Fibroblast of lung (primary cell): Measurements from ENCODE around the gene DAGLB. TPM values are rescaled to one million over a fixed set of nuclear protein-coding genes. Genes with fewer than 3 reads are reported as not detected.

Experiments
- DNase-seq, 2 donors: peaks; one replicate each; pipeline versions ENCODE4 v3.0.0 to v3.0.0-alpha.2; 2010; ENCODE audit warnings: low read depth in 2 of 2
- H2AFZ ChIP-seq: 2 replicates; pipeline ENCODE4 v1.5.1; 2012; ENCODE audit warnings: low read length, control low read depth, inconsistent platforms
- H3K27ac ChIP-seq: 2 replicates; pipeline ENCODE4 v1.5.1; 2011; ENCODE audit warnings: low read length, control low read depth; ENCODE audit not compliant: insufficient read depth
- H3K27me3 ChIP-seq: 2 replicates; pipeline ENCODE4 v1.5.1; 2011; ENCODE audit warnings: mild to moderate bottlenecking, low read length; ENCODE audit not compliant: control insufficient read depth, insufficient read depth
- H3K36me3 ChIP-seq: 2 replicates; pipeline ENCODE4 v1.5.1; 2011; ENCODE audit warnings: low read length; ENCODE audit not compliant: control insufficient read depth, insufficient read depth
- H3K4me1 ChIP-seq: 2 replicates; pipeline ENCODE4 v1.5.1; 2011; ENCODE audit warnings: low read length; ENCODE audit not compliant: control insufficient read depth, insufficient read depth; ENCODE audit errors: extremely low read depth
- H3K4me2 ChIP-seq: 2 replicates; pipeline ENCODE4 v1.5.1; 2011; ENCODE audit warnings: low read length, control low read depth; ENCODE audit not compliant: insufficient read depth; ENCODE audit errors: extremely low read depth
- H3K4me3 ChIP-seq, 4 experiments: fragments of 200-600 bp in 1 of 4; sonication (generic) in 1 of 4; replicated peaks in 1 of 4; 2 replicates each; pipeline ENCODE4 v1.5.1; 2011 to 2016; ENCODE audit warnings: low read length in 4 of 4, low read depth in 3 of 4, mild to moderate bottlenecking in 3 of 4, control low read depth in 2 of 4, inconsistent platforms in 1 of 4, mixed read lengths in 1 of 4; ENCODE audit not compliant: insufficient read depth in 1 of 4; ENCODE audit errors: control extremely low read depth in 1 of 4
- H3K79me2 ChIP-seq: 2 replicates; pipeline ENCODE4 v1.5.1; 2012; ENCODE audit warnings: mild to moderate bottlenecking, low read length, inconsistent platforms; ENCODE audit not compliant: control insufficient read depth, insufficient read depth
- H3K9ac ChIP-seq: 2 replicates; pipeline ENCODE4 v1.5.1; 2011; ENCODE audit warnings: mild to moderate bottlenecking, low read length, control low read depth; ENCODE audit not compliant: insufficient read depth
- H3K9me3 ChIP-seq: 2 replicates; pipeline ENCODE4 v1.5.1; 2012; ENCODE audit warnings: low read depth, low read length; ENCODE audit not compliant: control insufficient read depth, insufficient read depth
- H4K20me1 ChIP-seq: 2 replicates; pipeline ENCODE4 v1.5.1; 2011; ENCODE audit warnings: low read length; ENCODE audit not compliant: control insufficient read depth, insufficient read depth; ENCODE audit errors: extremely low read depth
- CTCF ChIP-seq, 2 donors: IDR thresholded peaks in 1 of 2; conservative IDR thresholded peaks in 1 of 2; 1 replicate in 1 of 2; 2 replicates in 1 of 2; pipeline ENCODE4 v1.5.1; 2011 to 2012; ENCODE audit warnings: low read length in 2 of 2, control low read depth in 1 of 2, inconsistent platforms in 1 of 2, low read depth in 1 of 2, mild to moderate bottlenecking in 1 of 2
- EZH2 ChIP-seq: IDR thresholded peaks from 2 replicates; pipeline ENCODE4 v1.5.1; 2012; ENCODE audit warnings: low read length, control low read depth, mild to moderate bottlenecking; ENCODE audit errors: missing control alignments
- polyA plus RNA-seq, 2 donors: library from polyadenylated mRNA; depleted of rRNA in 1 of 2; stranded (reverse) in 1 of 2; unstranded in 1 of 2; fragments of >200 nt; gene quantifications; 2 replicates each; pipeline ENCODE4 v1.2.1, GENCODE V29; 2011 to 2012; ENCODE audit warnings: missing spikeins in 1 of 2
- total RNA-seq: library from RNA; depleted of rRNA; stranded (reverse); fragments of >200 nt; gene quantifications from 2 replicates; pipeline ENCODE4 v1.2.1, GENCODE V29; 2014

The DAGLB gene
- total and polyA plus RNA-seq, 2 donors (not counting 1 experiment from before 2014, with no cell fraction given): 17.3 to 22.6 TPM

GRCh38 chr7:6423942-6424701, 23.6 kb downstream of the DAGLB start:
- Histone ChIP-seq H3K4me2 (no peak overlapping the region), H3K27me3 (no peaks in the 10 kb centered on the region), H3K9me3 (no peaks in the 10 kb centered on the region), H3K27ac (no peak overlapping the region), H4K20me1 (no peaks in the 10 kb centered on the region), H3K79me2 (no peaks in the 10 kb centered on the region), H2AFZ (no peak overlapping the region), H3K4me3 (no peak overlapping the region), H3K9ac (no peak overlapping the region), H3K36me3 (peaks cover 34% of the 10 kb centered on the region), H3K4me1 (no peaks in the 10 kb centered on the region)
- DNase-seq: no peak
- no peak for TF ChIP-seq CTCF (conservative IDR thresholded peaks at IDR 0.05 in 1 of 2, IDR thresholded peaks at IDR 0.05 in 1 of 2; ENCODE audit: low read depth in 1 of 2, low read length in 2 of 2)
- no peak for TF ChIP-seq EZH2

- Histone ChIP-seq H3K9ac (no peak overlapping the region), H3K9me3 (no peaks in the 10 kb centered on the region), H3K27me3 (no peaks in the 10 kb centered on the region), H3K27ac (no peak overlapping the region), H3K4me1 (no peaks in the 10 kb centered on the region), H3K79me2 (no peaks in the 10 kb centered on the region), H4K20me1 (no peaks in the 10 kb centered on the region), H3K4me3 (no peak overlapping the region), H2AFZ (no peak overlapping the region), H3K4me2 (no peak overlapping the region), H3K36me3 (peaks cover 32% of the 10 kb centered on the region)
- no peak for DNase-seq
- TF ChIP-seq CTCF (conservative IDR thresholded peaks at IDR 0.05 in 1 of 2, IDR thresholded peaks at IDR 0.05 in 1 of 2; ENCODE audit: low read depth in 1 of 2, low read length in 2 of 2) (no peak), EZH2 (no peak)
These were observed 24.7 kb downstream of the DAGLB start for GRCh38 chr7:6422926-6423632.

GRCh38 chr7:6422095-6422494, 25.7 kb downstream of the DAGLB start:
- H2AFZ ChIP-seq: no peak overlapping the region
- no peaks in the 10 kb centered on the region for H3K9me3 ChIP-seq
- H3K4me2 ChIP-seq: no peak overlapping the region
- H3K4me1 ChIP-seq: no peaks in the 10 kb centered on the region
- no peak for DNase-seq
- no peaks in the 10 kb centered on the region for H3K79me2 ChIP-seq
- no peak for TF ChIP-seq CTCF (conservative IDR thresholded peaks at IDR 0.05 in 1 of 2, IDR thresholded peaks at IDR 0.05 in 1 of 2; ENCODE audit: low read depth in 1 of 2, low read length in 2 of 2)
- no peak for TF ChIP-seq EZH2
- no peak overlapping the region for H3K4me3 ChIP-seq
- H3K9ac ChIP-seq: no peak overlapping the region
- no peaks in the 10 kb centered on the region for H4K20me1 ChIP-seq
- peaks cover 32% of the 10 kb centered on the region for H3K36me3 ChIP-seq
- no peaks in the 10 kb centered on the region for H3K27me3 ChIP-seq
- H3K27ac ChIP-seq: no peak overlapping the region
